IPS DF 6.9 (cell line): ENCODE measurements around the gene XIRP1.

Source experiments
- DNase-seq: peaks from one replicate; pipeline ENCODE4 v3.0.0-alpha.2; 2013; ENCODE audit warnings: low read depth, low spot score
- H3K27ac ChIP-seq: one replicate; pipeline ENCODE4 v1.5.1; 2013; ENCODE audit warnings: low read length, control low read depth
- H3K27me3 ChIP-seq: 2 replicates; pipeline ENCODE4 v1.6.1; 2013; ENCODE audit warnings: mild to moderate bottlenecking, low read length; ENCODE audit not compliant: control insufficient read depth, insufficient read depth
- H3K36me3 ChIP-seq: 2 replicates; pipeline ENCODE4 v1.6.1; 2013; ENCODE audit warnings: low read length; ENCODE audit not compliant: control insufficient read depth, insufficient read depth
- H3K4me1 ChIP-seq: 2 replicates; pipeline ENCODE4 v1.6.1; 2013; ENCODE audit warnings: low read length; ENCODE audit not compliant: control insufficient read depth, insufficient read depth
- H3K4me3 ChIP-seq: 2 replicates; pipeline ENCODE4 v1.5.1; 2013; ENCODE audit warnings: mild to moderate bottlenecking, low read length
- H3K9me3 ChIP-seq: 2 replicates; pipeline ENCODE4 v1.6.1; 2013; ENCODE audit warnings: low read length, inconsistent platforms; ENCODE audit not compliant: control insufficient read depth, insufficient read depth
- WGBS: extraction: QIAGEN DNeasy Blood & Tissue Kit; methylation state at CpG from one replicate; pipeline ENCODE4 v1.1.7; 2013; ENCODE audit warnings: mixed read lengths, missing lambda C conversion rate; ENCODE audit not compliant: insufficient read length, insufficient coverage; 5-methylcytosine and 5-hydroxymethylcytosine counted together

Gene XIRP1

DNA sequence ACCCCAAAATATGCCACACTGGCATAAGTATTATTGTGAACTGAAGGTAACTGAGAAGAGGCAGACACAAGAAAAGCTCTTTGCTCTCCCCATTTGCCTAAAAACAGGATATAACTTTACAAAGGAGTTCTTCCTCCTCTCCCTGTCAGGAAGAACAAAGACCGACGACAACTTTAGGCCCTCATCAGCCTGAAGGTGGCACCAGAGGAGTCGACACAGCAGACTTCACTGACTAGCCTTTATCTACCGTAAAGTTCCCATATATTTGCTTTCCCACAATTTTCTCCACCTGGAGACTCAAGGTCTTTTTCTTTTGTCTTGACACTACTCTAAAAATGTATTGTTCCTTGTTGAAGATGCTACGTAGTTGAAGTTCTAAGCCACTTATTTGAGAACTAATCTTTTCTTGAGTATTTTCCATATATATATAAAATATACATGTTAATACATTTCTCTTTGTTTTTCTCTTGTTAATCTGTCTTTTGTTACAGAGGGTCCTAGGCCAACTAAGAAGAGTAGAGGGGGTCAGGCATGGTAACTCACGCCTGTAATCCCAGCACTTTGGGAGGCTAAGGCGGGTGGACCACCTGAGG is 16.2 kb upstream of the XIRP1 start:
- peak; percentile 29 for DNase-seq
- Histone ChIP-seq H3K9me3 (no peaks in the 10 kb centered on the region), H3K4me1 (peaks cover 4% of the 10 kb centered on the region; the same call in 1 of the 2 replicates), H3K4me3 (no peak overlapping the region), H3K36me3 (no peaks in the 10 kb centered on the region), H3K27ac (no peak overlapping the region), H3K27me3 (no peaks in the 10 kb centered on the region)
- no CpG with 5 or more reads among the region's 7 CpGs for WGBS

DNA sequence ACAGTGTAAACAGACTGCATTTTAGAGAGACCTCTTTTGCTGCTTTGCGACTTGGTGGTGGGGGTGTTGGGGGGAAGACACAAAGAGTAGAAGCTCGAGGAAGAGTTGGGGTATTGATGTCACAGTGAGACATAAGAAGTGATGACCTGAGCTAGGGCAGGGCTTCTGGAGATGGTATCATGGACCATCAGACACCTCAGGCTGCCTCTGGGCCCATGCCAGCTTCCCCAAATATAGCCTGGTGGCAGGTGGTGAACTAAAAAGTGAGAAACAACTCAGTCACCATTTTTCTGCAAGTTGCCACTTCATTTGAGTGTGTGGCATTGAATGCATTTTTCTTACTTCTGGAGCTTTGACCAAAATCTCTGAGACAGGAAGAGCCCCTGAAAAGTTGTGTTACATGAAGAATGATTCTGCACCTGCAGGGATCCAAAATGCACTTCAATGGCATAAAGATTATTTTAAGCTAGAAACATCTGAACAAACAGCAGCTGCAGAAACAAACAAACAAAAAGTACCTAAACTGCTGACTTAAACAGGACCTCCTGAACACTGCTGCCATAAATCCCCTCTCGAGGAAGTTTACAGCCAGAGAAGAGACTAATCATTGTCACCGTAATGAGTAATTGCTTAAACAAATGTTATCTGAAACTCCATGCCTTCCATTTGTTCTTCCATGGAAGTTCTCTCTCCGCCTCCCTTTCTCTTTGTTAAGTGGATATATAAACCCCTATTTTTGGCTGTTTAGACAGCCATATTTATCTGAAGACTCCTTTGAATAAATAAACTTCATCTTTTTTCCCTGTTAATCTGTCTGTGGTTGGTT is 15.2 kb upstream of the XIRP1 start:
- Histone ChIP-seq H3K27ac (no peak overlapping the region), H3K4me3 (no peak overlapping the region), H3K4me1 (peaks cover 4% of the 10 kb centered on the region; the same call in 1 of the 2 replicates), H3K36me3 (no peaks in the 10 kb centered on the region), H3K9me3 (no peaks in the 10 kb centered on the region), H3K27me3 (no peaks in the 10 kb centered on the region)
- DNase-seq, result no peak
- WGBS, result no CpG with 5 or more reads among the region's 5 CpGs

- no peak for DNase-seq
- Histone ChIP-seq H3K4me1 (no peaks in the 10 kb centered on the region; the same call in 1 of the 2 replicates), H3K27me3 (no peaks in the 10 kb centered on the region; the same call in 1 of the 2 replicates), H3K4me3 (no peak overlapping the region), H3K9me3 (no peaks in the 10 kb centered on the region), H3K36me3 (no peaks in the 10 kb centered on the region), H3K27ac (no peak overlapping the region)
- WGBS, result no CpG with 5 or more reads among the region's 6 CpGs
Observed at GRCh38 chr3:39205919-39206516, 13.6 kb upstream of the XIRP1 start.

- H3K27ac ChIP-seq, result no peak overlapping the region
- no peak for DNase-seq
- H3K36me3 ChIP-seq, result no peaks in the 10 kb centered on the region
- no CpG with 5 or more reads among the region's 2 CpGs for WGBS
- H3K4me1 ChIP-seq, result no peaks in the 10 kb centered on the region
- no peaks in the 10 kb centered on the region for H3K9me3 ChIP-seq
- no peak overlapping the region for H3K4me3 ChIP-seq
- H3K27me3 ChIP-seq, result no peaks in the 10 kb centered on the region; the same call in 1 of the 2 replicates
Observed at GRCh38 chr3:39205131-39205530, 12.7 kb upstream of the XIRP1 start.

DNA sequence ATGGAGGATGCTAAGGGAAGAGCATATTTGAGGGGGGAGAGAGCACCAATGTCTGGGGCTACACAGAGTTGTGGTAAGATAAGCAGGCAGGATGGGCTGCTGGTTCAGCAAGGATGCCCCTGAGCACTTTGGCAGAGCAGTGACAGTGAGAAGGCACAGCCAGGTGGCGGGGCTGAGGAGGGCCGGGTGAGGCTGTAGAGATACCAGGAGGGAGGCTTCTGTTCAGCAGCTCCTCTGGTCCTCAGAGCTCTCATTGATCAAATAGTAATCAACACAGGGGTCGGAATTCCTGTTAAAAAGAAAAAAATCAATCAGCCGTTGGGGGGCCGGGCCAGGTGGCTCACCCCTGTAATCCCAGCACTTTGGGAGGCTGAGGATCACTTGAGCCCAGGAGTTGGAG is 11.5 kb upstream of the XIRP1 start:
- H3K9me3 ChIP-seq, result no peaks in the 10 kb centered on the region
- no peaks in the 10 kb centered on the region for H3K4me1 ChIP-seq
- H3K27me3 ChIP-seq, result no peaks in the 10 kb centered on the region; the same call in 1 of the 2 replicates
- no CpG with 5 or more reads among the region's 5 CpGs for WGBS
- no peak overlapping the region for H3K27ac ChIP-seq
- no peak for DNase-seq
- no peak overlapping the region for H3K4me3 ChIP-seq
- no peaks in the 10 kb centered on the region for H3K36me3 ChIP-seq

GRCh38 chr3:39203402-39203801 is 11.0 kb upstream of the XIRP1 start:
- WGBS, result no CpG with 5 or more reads among the region's 4 CpGs
- Histone ChIP-seq H3K4me3 (no peak overlapping the region), H3K27ac (no peak overlapping the region), H3K4me1 (no peaks in the 10 kb centered on the region), H3K27me3 (no peaks in the 10 kb centered on the region; the same call in 1 of the 2 replicates), H3K9me3 (no peaks in the 10 kb centered on the region), H3K36me3 (no peaks in the 10 kb centered on the region)
- no peak for DNase-seq

- no peaks in the 10 kb centered on the region; the same call in 1 of the 2 replicates for H3K27me3 ChIP-seq
- no CpG with 5 or more reads among the region's 3 CpGs for WGBS
Observed at GRCh38 chr3:39202094-39202493, 9.7 kb upstream of the XIRP1 start.

GRCh38 chr3:39196671-39197356 is 4.4 kb upstream of the XIRP1 start:
- Histone ChIP-seq H3K27me3 (no peaks in the 10 kb centered on the region; the same call in 1 of the 2 replicates), H3K4me1 (0 out of 2 replicates have a peak, but pooled peaks cover 2% of the 10 kb centered on the region), H3K4me3 (no peak overlapping the region), H3K9me3 (no peaks in the 10 kb centered on the region), H3K27ac (no peak overlapping the region), H3K36me3 (no peaks in the 10 kb centered on the region)
- no peak for DNase-seq
- no CpG with 5 or more reads among the region's 6 CpGs for WGBS

More at GRCh38 chr3:39202094-39202493, 9.7 kb upstream of the XIRP1 start:
- no peak overlapping the region for H3K4me3 ChIP-seq
- H3K36me3 ChIP-seq, result no peaks in the 10 kb centered on the region
- no peak for DNase-seq
- no peaks in the 10 kb centered on the region for H3K9me3 ChIP-seq
- H3K27ac ChIP-seq, result no peak overlapping the region
- no peaks in the 10 kb centered on the region for H3K4me1 ChIP-seq

DNA sequence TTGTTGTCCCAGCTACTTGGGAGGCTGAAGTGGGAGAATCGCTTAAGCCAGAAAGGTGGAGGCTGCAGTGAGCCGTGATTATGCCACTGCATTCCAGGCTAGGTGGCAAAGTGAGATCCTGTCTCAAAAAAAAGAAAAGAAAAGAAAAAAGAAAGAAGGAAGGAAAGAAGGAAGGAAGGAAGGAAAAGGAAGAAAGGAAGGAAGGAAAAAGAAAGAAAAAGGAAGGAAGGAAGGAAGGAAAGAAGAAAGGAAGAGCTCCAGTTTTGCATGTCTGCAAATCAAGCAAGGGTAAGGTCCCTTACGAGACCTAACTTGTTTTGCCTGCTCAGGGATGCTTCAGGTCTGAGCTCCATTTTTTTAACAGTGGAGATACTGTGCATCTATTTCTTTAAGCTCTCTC is 3.6 kb upstream of the XIRP1 start:
- Histone ChIP-seq H3K9me3 (no peaks in the 10 kb centered on the region), H3K36me3 (no peaks in the 10 kb centered on the region), H3K4me1 (0 out of 2 replicates have a peak, but pooled peaks cover 2% of the 10 kb centered on the region), H3K4me3 (no peak overlapping the region), H3K27me3 (no peaks in the 10 kb centered on the region), H3K27ac (no peak overlapping the region)
- DNase-seq, result no peak
- no CpG with 5 or more reads among the region's 3 CpGs for WGBS

DNA sequence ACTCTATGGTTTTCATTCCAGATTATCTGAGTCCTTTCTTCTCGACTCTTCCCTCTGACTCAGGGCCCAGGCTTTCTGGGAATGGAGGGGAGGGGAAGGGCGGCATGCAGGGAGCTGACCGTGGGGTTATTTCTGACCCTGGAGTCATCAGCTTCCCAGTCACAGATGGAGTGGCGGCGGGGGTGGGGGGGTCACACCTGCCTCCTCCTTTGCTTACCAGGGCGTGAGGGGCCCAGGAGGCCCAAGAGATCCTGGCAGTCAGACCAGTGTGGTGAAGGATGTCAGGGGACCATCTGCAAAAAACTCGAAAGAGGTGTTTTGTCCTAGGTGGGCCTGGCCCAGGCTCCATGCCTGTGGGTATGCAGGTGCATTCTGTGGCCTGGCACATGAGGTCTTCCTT is 996 bp upstream of the XIRP1 start:
- H3K4me3 ChIP-seq, result no peak overlapping the region
- H3K4me1 ChIP-seq, result 0 out of 2 replicates have a peak, but pooled peaks cover 2% of the 10 kb centered on the region
- H3K27ac ChIP-seq, result no peak overlapping the region
- DNase-seq, result no peak
- no peaks in the 10 kb centered on the region for H3K27me3 ChIP-seq
- no peaks in the 10 kb centered on the region for H3K9me3 ChIP-seq
- WGBS, result no CpG with 5 or more reads among the region's 7 CpGs
- H3K36me3 ChIP-seq, result no peaks in the 10 kb centered on the region
